Fibroblast of the aortic adventitia (primary cell): ENCODE measurements around the gene FCRL1. TPM values are rescaled to one million over a fixed set of nuclear protein-coding genes. Genes with fewer than 3 reads are reported as not detected.

ENCODE experiments used
- DNase-seq: peaks from one replicate; pipeline ENCODE4 v3.0.0-alpha.2; 2010; ENCODE audit warnings: low read depth
- H3K4me3 ChIP-seq: 2 replicates; pipeline ENCODE4 v1.5.1; 2011; ENCODE audit warnings: low read depth, mild to moderate bottlenecking, control low read depth, low read length, moderate library complexity
- CTCF ChIP-seq: IDR thresholded peaks from 2 replicates; pipeline ENCODE4 v1.5.1; 2011; ENCODE audit warnings: mild to moderate bottlenecking, low read length, control low read depth, inconsistent platforms; ENCODE audit not compliant: insufficient read depth
- total RNA-seq: library from RNA; depleted of rRNA; stranded (reverse); fragments of >200 nt; gene quantifications from 2 replicates; pipeline ENCODE4 v1.2.3, GENCODE V29; 2012; ENCODE audit warnings: low replicate concordance

Gene FCRL1
- total RNA-seq, 1 donor, result not detected

GRCh38 chr1:157844089-157844830 is 24.3 kb upstream of the FCRL1 start:
- TF ChIP-seq CTCF, result no peak
- H3K4me3 ChIP-seq, result no peak overlapping the region
- no peak for DNase-seq

GRCh38 chr1:157842939-157843338 is 23.0 kb upstream of the FCRL1 start:
- no peak overlapping the region for H3K4me3 ChIP-seq
- no peak for TF ChIP-seq CTCF
- DNase-seq, result no peak

- H3K4me3 ChIP-seq, result no peak within 1 kb of the TSS
- no peak for DNase-seq
- TF ChIP-seq CTCF, result no peak
These were observed 21.8 kb upstream of the FCRL1 start, which contains the start of gene CD5L for GRCh38 chr1:157841708-157842107. Gene CD5L (minus strand): TSS chr1:157841808. CDS start chr1:157841701, 107 bp downstream.

GRCh38 chr1:157838966-157839365 is 19.0 kb upstream of the FCRL1 start:
- H3K4me3 ChIP-seq, result no peak overlapping the region
- DNase-seq, result no peak
- TF ChIP-seq CTCF, result no peak

- no peak for DNase-seq
- TF ChIP-seq CTCF, result no peak
- no peak overlapping the region for H3K4me3 ChIP-seq
These were observed 14.5 kb upstream of the FCRL1 start for GRCh38 chr1:157834430-157834829.

- no peak overlapping the region for H3K4me3 ChIP-seq
- no peak for TF ChIP-seq CTCF
- DNase-seq, result no peak
These were observed 13.2 kb upstream of the FCRL1 start for GRCh38 chr1:157833145-157833544.

GRCh38 chr1:157831968-157832626 is 12.2 kb upstream of the FCRL1 start:
- no peak overlapping the region for H3K4me3 ChIP-seq
- DNase-seq, result no peak
- no peak for TF ChIP-seq CTCF
